HCT116 (cell line): Measurements from ENCODE around the gene SYT11. TPM values are rescaled to one million over a fixed set of nuclear protein-coding genes. Genes with fewer than 3 reads are reported as not detected.

Experiments
- ATAC-seq: fragments of 200-7000 bp; cut with Tn5 transposase; 2 replicates; pipeline ENCODE4 v1.9.1; 2020; ENCODE audit warnings: mild to moderate bottlenecking, moderate library complexity
- BruUV-seq: library from RNA; stranded (reverse); fragments of 400-500 nt; replicated peaks from 2 replicates; lab custom pipeline; 2021; lab: Mats Ljungman, UMichigan
- CTCF ChIA-PET: fragments of 300-600 bp; sonication (Branson Sonifier 250); formaldehyde crosslinking; loops from one replicate; lab custom pipeline; 2021; ENCODE audit warnings: antibody characterized with exemption; lab: Charles Lee
- POLR2A ChIA-PET: fragments of 300-600, 350-600 bp; sonication (Branson Sonifier 250); formaldehyde crosslinking; loops from one replicate; lab custom pipeline; 2021; ENCODE audit warnings: antibody characterized with exemption; lab: Charles Lee
- RAD21 ChIA-PET, 2 experiments: fragments of 300-600 bp; sonication (Branson Sonifier 250); formaldehyde crosslinking; loops; one replicate each; lab custom pipeline; 2023; ENCODE audit warnings: low total read pairs in 2 of 2; ENCODE audit not compliant: uncharacterized antibody in 2 of 2, unreplicated experiment in 2 of 2, low non-redundant PET in 1 of 2; lab: Charles Lee
- DNase-seq: peaks from one replicate; pipeline ENCODE4 v3.0.0-alpha.2; 2010; ENCODE audit warnings: low read depth, low spot score
- H2AFZ ChIP-seq: fragments of 200-600 bp; shearing (Covaris generic), sonication (generic); 2 replicates; pipeline ENCODE4 v1.6.1; 2017; ENCODE audit warnings: low read depth, mixed run types, mixed read lengths, antibody characterized with exemption, low read length; ENCODE audit not compliant: poor library complexity, severe bottlenecking
- H3K27ac ChIP-seq: 2 replicates; pipeline ENCODE4 v1.5.1; 2012; ENCODE audit warnings: low read depth, low read length
- H3K27me3 ChIP-seq: fragments of 200-600 bp; sonication (generic); 2 replicates; pipeline ENCODE4 v1.6.1; 2016; ENCODE audit warnings: mixed run types, low read length, mixed read lengths; ENCODE audit not compliant: insufficient read depth
- H3K36me3 ChIP-seq, 2 experiments: fragments of 200-500 bp in 1 of 2; fragments of 200-600 bp in 1 of 2; sonication (Bioruptor generic) in 1 of 2; sonication (generic) in 1 of 2; 2 replicates each; pipeline versions ENCODE4 v1.5.1 to v1.6.1; 2014 to 2016; ENCODE audit warnings: low read length in 2 of 2, inconsistent platforms in 1 of 2, mixed read lengths in 1 of 2, mixed run types in 1 of 2; ENCODE audit not compliant: insufficient read depth in 2 of 2, control insufficient read depth in 1 of 2
- H3K4me1 ChIP-seq, 2 experiments: fragments of 200-600 bp in 1 of 2; sonication (generic) in 1 of 2; 2 replicates each; pipeline versions ENCODE4 v1.5.1 to v1.6.1; 2012 to 2017; ENCODE audit warnings: low read length in 2 of 2, inconsistent platforms in 1 of 2, mild to moderate bottlenecking in 1 of 2, mixed read lengths in 1 of 2, mixed run types in 1 of 2, moderate library complexity in 1 of 2; ENCODE audit not compliant: insufficient read depth in 2 of 2, control insufficient read depth in 1 of 2
- H3K4me2 ChIP-seq: fragments of 200-600 bp; sonication (generic); 2 replicates; pipeline ENCODE4 v1.6.1; 2017; ENCODE audit warnings: mixed run types, low read length, mixed read lengths
- H3K4me3 ChIP-seq, 2 experiments: fragments of 200-600 bp in 1 of 2; sonication (generic) in 1 of 2; replicated peaks in 1 of 2; 2 replicates each; pipeline ENCODE4 v1.5.1; 2011 to 2016; ENCODE audit warnings: low read length in 2 of 2, control low read depth in 1 of 2, low read depth in 1 of 2, mild to moderate bottlenecking in 1 of 2, mixed read lengths in 1 of 2, mixed run types in 1 of 2
- H3K79me2 ChIP-seq: fragments of 200-600 bp; sonication (generic); 2 replicates; pipeline ENCODE4 v1.6.1; 2017; ENCODE audit warnings: mild to moderate bottlenecking, mixed run types, low read length, moderate library complexity, mixed read lengths; ENCODE audit not compliant: insufficient read depth
- H3K9ac ChIP-seq: fragments of 200-600 bp; sonication (generic); 2 replicates; pipeline ENCODE4 v1.6.1; 2016; ENCODE audit warnings: low read length, mixed read lengths
- H3K9me2 ChIP-seq: fragments of 200-600 bp; sonication (generic), shearing (Covaris generic); 2 replicates; pipeline ENCODE4 v1.6.1; 2017; ENCODE audit warnings: mixed run types, mild to moderate bottlenecking, moderate library complexity; ENCODE audit not compliant: insufficient read depth
- H3K9me3 ChIP-seq, 2 experiments: fragments of 200-500 bp in 1 of 2; fragments of 200-600 bp in 1 of 2; sonication (Bioruptor generic) in 1 of 2; sonication (generic) in 1 of 2; 2 replicates each; pipeline ENCODE4 v1.6.1; 2014 to 2017; ENCODE audit warnings: low read length in 2 of 2, mixed read lengths in 2 of 2, inconsistent platforms in 1 of 2, low read depth in 1 of 2, mild to moderate bottlenecking in 1 of 2, mixed run types in 1 of 2, moderate library complexity in 1 of 2; ENCODE audit not compliant: control insufficient read depth in 1 of 2, insufficient read depth in 1 of 2
- H4K20me1 ChIP-seq: fragments of 200-600 bp; sonication (generic), shearing (Covaris generic); 2 replicates; pipeline ENCODE4 v1.6.1; 2017; ENCODE audit warnings: mixed run types, mild to moderate bottlenecking, moderate library complexity; ENCODE audit not compliant: insufficient read depth
- ATF3 ChIP-seq: IDR thresholded peaks from 2 replicates; pipeline ENCODE4 v1.6.1; 2012
- CBX3 ChIP-seq: IDR thresholded peaks from 2 replicates; pipeline ENCODE4 v1.6.1; 2012; ENCODE audit warnings: low read depth
- CEBPB ChIP-seq: IDR thresholded peaks from 2 replicates; pipeline ENCODE4 v1.6.1; 2012; ENCODE audit warnings: low read depth
- EGR1 ChIP-seq: IDR thresholded peaks from 2 replicates; pipeline ENCODE4 v1.6.1; 2012; ENCODE audit warnings: low read depth
- ELF1 ChIP-seq: IDR thresholded peaks from 2 replicates; pipeline ENCODE4 v1.6.1; 2012; ENCODE audit warnings: low read depth, borderline replicate concordance
- EZH2phosphoT487 ChIP-seq: fragments of 200-600 bp; IDR thresholded peaks from 2 replicates; pipeline ENCODE4 v1.6.1; 2018; ENCODE audit warnings: antibody characterized with exemption, borderline replicate concordance
- FOSL1 ChIP-seq: IDR thresholded peaks from 2 replicates; pipeline ENCODE4 v1.6.1; 2012; ENCODE audit warnings: low read depth
- JUND ChIP-seq: IDR thresholded peaks from 2 replicates; pipeline ENCODE4 v1.6.1; 2012
- POLR2A ChIP-seq: IDR thresholded peaks from 2 replicates; pipeline ENCODE4 v1.7.0; 2011; ENCODE audit warnings: borderline replicate concordance; ENCODE audit not compliant: insufficient read depth, insufficient read length; ENCODE audit errors: extremely low read depth
- POLR2AphosphoS5 ChIP-seq: IDR thresholded peaks from 2 replicates; pipeline ENCODE4 v1.6.1; 2011; ENCODE audit warnings: mild to moderate bottlenecking, low read depth, low read length, moderate library complexity
- REST ChIP-seq: IDR thresholded peaks from 2 replicates; pipeline ENCODE4 v1.6.1; 2012; ENCODE audit warnings: low read depth
- SIN3A ChIP-seq: IDR thresholded peaks from 2 replicates; pipeline ENCODE4 v1.6.1; 2012; ENCODE audit warnings: low read depth
- SRF ChIP-seq: IDR thresholded peaks from 2 replicates; pipeline ENCODE4 v1.6.1; 2012; ENCODE audit warnings: low read depth
- TCF7L2 ChIP-seq: IDR thresholded peaks from 2 replicates; pipeline ENCODE4 v1.7.0; 2011; ENCODE audit warnings: borderline replicate concordance, inconsistent platforms; ENCODE audit not compliant: insufficient read depth, insufficient read length; ENCODE audit errors: extremely low read depth
- YY1 ChIP-seq: IDR thresholded peaks from 2 replicates; pipeline ENCODE4 v1.6.1; 2011; ENCODE audit warnings: low read length, low read depth, moderate library complexity, mild to moderate bottlenecking; ENCODE audit not compliant: insufficient replicate concordance; ENCODE audit errors: extremely low read depth
- ZFX ChIP-seq: fragments of 450-650 bp; IDR thresholded peaks from 2 replicates; pipeline ENCODE4 v1.6.1; 2017
- intact Hi-C: fragments of 100-400 bp; cut with micrococcal nuclease; formaldehyde crosslinking; loops from 2 replicates; pipeline ENCODE4 v1.10.0; 2022
- total RNA-seq: library from RNA; stranded (reverse); gene quantifications from one replicate; pipeline ENCODE4 v1.2.1, GENCODE V29; 2021; ENCODE audit not compliant: unreplicated experiment

SYT11 gene
- total RNA-seq, 1 experiment from 2014 or later = 0.17 TPM

GRCh38 chr1:155882766-155883165, 23.4 kb downstream of the SYT11 start:
- Histone ChIP-seq H3K4me1 (no peaks in the 10 kb centered on the region), H3K9me3 (no peaks in the 10 kb centered on the region), H2AFZ (no peak overlapping the region), H3K27me3 (peaks cover 7% of the 10 kb centered on the region; the same call in 1 of the 2 replicates), H3K4me2 (no peak overlapping the region), H3K9ac (no peak overlapping the region), H3K27ac (no peak overlapping the region), H3K4me3 (no peak overlapping the region), H4K20me1 (no peaks in the 10 kb centered on the region), H3K36me3 (no peaks in the 10 kb centered on the region), H3K79me2 (no peaks in the 10 kb centered on the region)
- ChIA-PET RAD21 (no interaction called here), POLR2A (no interaction called here), CTCF (no interaction called here)
- no peak for ATAC-seq
- no peak for DNase-seq
- intact Hi-C loops = no loop called here
- TF ChIP-seq ZFX (no peak), YY1 (no peak), EGR1 (no peak), JUND (no peak), CEBPB (no peak), POLR2AphosphoS5 (no peak), TCF7L2 (no peak), POLR2A (no peak), SRF (no peak), ATF3 (no peak), SIN3A (no peak), CBX3 (no peak), EZH2phosphoT487 (no peak), REST (no peak), FOSL1 (no peak), ELF1 (no peak)
- TF ChIP-seq, all 23 proteins: peak for 0
- BruUV-seq = no TSS peak
- H3K9me2 ChIP-seq = no peaks in the 10 kb centered on the region
